H1 (cell line): ENCODE results near the gene MOCS3. TPM values are rescaled to one million over a fixed set of nuclear protein-coding genes. Genes with fewer than 3 reads are reported as not detected.

Experiments used
- CHD7 ChIP-seq: fragments of 300-600 bp; sonication (generic); IDR thresholded peaks from 2 replicates; pipeline ENCODE4 v1.7.1; 2012; ENCODE audit warnings: low read length, moderate library complexity, mild to moderate bottlenecking, inconsistent platforms; ENCODE audit not compliant: insufficient replicate concordance
- GTF2F1 ChIP-seq: IDR thresholded peaks from 2 replicates; pipeline ENCODE4 v1.6.1; 2012; ENCODE audit warnings: low read depth, low read length, improper control_type of control experiment, borderline replicate concordance
- HDAC2 ChIP-seq, 2 experiments: fragments of 300-600 bp in 1 of 2; sonication (generic) in 1 of 2; IDR thresholded peaks; 2 replicates each; pipeline ENCODE4 v1.6.1; 2011 to 2012; ENCODE audit warnings: low read depth in 2 of 2, low read length in 2 of 2, mild to moderate bottlenecking in 2 of 2, moderate library complexity in 2 of 2, borderline replicate concordance in 1 of 2, inconsistent platforms in 1 of 2
- JUN ChIP-seq: IDR thresholded peaks from 2 replicates; pipeline ENCODE4 v1.6.1; 2011; ENCODE audit warnings: low read depth, mild to moderate bottlenecking, improper control_type of control experiment, low read length
- JUND ChIP-seq: IDR thresholded peaks from 2 replicates; pipeline ENCODE4 v1.6.1; 2011; ENCODE audit warnings: mild to moderate bottlenecking, improper control_type of control experiment, low read length
- TAF7 ChIP-seq: optimal IDR thresholded peaks from 2 replicates; pipeline ENCODE3; 2011; ENCODE audit warnings: low read depth, mild to moderate bottlenecking, inconsistent platforms, low read length, moderate library complexity, borderline replicate concordance
- polyA plus RNA-seq, 7 experiments: library from polyadenylated mRNA; depleted of rRNA in 3 of 7; stranded (reverse) in 5 of 7; unstranded in 2 of 7; fragments of >200 nt in 5 of 7; fragments of 200-250 nt in 2 of 7; gene quantifications; 1 replicate in 5 of 7; 2 replicates in 1 of 7; 4 replicates in 1 of 7; pipeline versions ENCODE4 v1.2.1 to v1.2.3, GENCODE V29; 2011 to 2013; ENCODE audit warnings: missing spikeins in 2 of 7, mixed read lengths in 2 of 7
- total RNA-seq: library from RNA; stranded (reverse); fragmentation: NEBNext Ultra II Directional; extraction: Animal tissue kit (Norgen Biotek cat#: 25700); gene quantifications from 2 replicates; pipeline ENCODE4 v1.2.1, GENCODE V29; 2021

MOCS3 gene
- total and polyA plus RNA-seq, 2 of the 8 experiments (the other 6 are each of a cell fraction or from before 2014, with no cell fraction given), result 6.2 to 6.3 TPM

GRCh38 chr20:50969912-50970311, 11.3 kb downstream of the MOCS3 start (continued):
- TF ChIP-seq GTF2F1 (no peak), CHD7 (no peak), TAF7 (no peak), HDAC2 (IDR thresholded peaks at IDR 0.05; ENCODE audit: borderline replicate concordance in 1 of 2, low read depth in 2 of 2, low read length in 2 of 2) (no peak), JUN (no peak), JUND (no peak)
